ENCODE data around the gene ATF6. TPM values are rescaled to one million over a fixed set of nuclear protein-coding genes. Genes with fewer than 3 reads are reported as not detected.
"Not testable (repeated sequence)": the region's sequence is repeated elsewhere in the genome, so short reads cannot be mapped to it uniquely, and the experiment has no call there.

The ATF6 gene, protein sequence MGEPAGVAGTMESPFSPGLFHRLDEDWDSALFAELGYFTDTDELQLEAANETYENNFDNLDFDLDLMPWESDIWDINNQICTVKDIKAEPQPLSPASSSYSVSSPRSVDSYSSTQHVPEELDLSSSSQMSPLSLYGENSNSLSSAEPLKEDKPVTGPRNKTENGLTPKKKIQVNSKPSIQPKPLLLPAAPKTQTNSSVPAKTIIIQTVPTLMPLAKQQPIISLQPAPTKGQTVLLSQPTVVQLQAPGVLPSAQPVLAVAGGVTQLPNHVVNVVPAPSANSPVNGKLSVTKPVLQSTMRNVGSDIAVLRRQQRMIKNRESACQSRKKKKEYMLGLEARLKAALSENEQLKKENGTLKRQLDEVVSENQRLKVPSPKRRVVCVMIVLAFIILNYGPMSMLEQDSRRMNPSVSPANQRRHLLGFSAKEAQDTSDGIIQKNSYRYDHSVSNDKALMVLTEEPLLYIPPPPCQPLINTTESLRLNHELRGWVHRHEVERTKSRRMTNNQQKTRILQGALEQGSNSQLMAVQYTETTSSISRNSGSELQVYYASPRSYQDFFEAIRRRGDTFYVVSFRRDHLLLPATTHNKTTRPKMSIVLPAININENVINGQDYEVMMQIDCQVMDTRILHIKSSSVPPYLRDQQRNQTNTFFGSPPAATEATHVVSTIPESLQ
- 10 to 100 TPM; 20.8 to 23.0 TPM for total RNA-seq

DNA sequence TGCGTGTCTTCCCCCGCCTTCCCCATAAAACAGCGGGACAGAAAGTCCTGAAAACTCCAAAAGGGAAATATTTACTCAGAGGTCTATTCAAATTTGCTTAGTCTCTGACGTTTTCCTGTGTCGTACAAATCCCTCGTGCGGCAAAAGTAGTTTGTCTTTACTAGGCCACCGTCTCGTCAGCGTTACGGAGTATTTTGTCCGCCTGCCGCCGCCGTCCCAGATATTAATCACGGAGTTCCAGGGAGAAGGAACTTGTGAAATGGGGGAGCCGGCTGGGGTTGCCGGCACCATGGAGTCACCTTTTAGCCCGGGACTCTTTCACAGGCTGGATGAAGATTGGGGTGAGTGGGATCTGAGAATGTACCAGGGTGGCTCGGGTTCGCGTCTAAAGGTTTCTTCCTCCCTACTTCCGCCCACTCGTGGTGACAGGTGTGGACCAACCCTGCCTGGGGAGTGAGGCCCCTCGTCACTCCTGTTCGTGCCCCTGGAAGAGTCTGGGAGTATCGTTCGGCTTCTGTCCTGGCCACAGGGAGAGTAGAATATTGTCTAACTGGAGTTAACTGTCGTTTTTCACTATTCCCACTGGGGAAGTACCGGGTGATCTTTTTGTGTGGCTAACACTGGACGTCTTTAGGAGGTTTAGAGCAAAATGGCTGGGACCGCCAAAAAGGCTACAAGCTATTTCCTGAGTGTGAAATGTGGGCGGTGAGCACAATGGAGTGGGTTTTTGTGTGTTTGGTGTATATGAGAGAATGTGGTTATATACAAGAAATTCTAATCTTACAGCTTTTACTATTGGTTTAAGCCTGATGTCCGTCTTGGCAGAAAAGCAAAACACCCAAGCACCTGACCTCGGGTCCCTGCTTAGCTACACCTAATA lies at the start of gene ATF6:
Gene ATF6, plus strand, starts transcription at position 219 of the 880 bp plus-strand sequence. Its CDS starts 41 bp downstream, at position 260.
- ChIA-PET CTCF (interaction anchor here (0.6 to 1.6 kb wide), 4 partner anchors 13 to 271 kb away, joined by 3 to 7 read pairs (median 4); no protein-coding TSS in a partner anchor), POLR2A (interaction anchor here (1.2 kb wide), 1 partner anchor 16 kb away, joined by 8 read pairs; the partner anchor contains the start of gene DUSP12)
- Mint-ChIP-seq H3K9me3 (no peaks in the 10 kb centered on the region), H3K36me3 (peaks cover 6% of the 10 kb centered on the region), H3K4me1 (ENCODE audit: low read depth) (peaks cover 51% of the 10 kb centered on the region), H3K27ac (peak within 1 kb of the TSS; percentile 93), H3K4me3 (peak within 1 kb of the TSS; percentile 98), H3K27me3 (no peaks in the 10 kb centered on the region)
- DNase-seq = peak; percentile 90
- intact Hi-C loops (cut with micrococcal nuclease) = loop anchor here (1.0 to 10.0 kb wide), 3 partner anchors 17 to 728 kb away; partner anchors contain the start of genes DUSP12 and UHMK1

DNA sequence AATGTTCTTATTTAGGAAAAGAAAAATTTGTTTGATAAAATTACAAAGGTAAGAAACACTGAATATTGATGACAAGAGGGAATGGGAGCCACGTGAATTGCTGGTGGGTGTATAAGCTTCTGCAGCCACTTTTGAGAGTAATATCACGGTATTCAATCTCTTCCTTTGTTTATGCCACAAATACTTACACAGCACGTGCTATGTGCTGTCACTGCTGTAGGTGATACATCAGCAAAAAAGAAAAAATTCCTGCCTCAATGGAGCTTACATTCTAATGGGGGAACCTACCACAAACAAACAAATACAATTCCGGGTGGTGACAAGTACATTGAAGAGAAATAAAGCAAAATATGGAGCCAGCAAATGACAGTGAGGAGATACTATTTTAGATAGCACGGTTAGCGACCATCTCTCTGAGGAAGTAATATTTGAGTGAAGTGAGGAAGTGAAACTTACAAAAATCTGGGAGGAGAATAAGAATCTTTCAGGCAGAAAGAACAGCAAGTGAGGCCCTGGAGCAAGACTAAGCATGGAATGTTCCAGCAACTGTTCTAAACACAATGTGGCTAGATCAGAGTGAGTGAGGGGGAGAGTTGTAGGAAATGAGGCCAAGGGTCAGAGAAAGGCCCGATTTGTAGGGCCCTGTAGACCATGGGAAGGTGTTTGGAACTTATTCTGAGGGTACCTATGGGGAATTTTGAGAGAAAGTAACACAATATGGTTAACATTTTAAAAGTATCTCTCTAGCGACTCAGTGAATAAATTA lies 47.4 kb upstream of the ATF6 start:
- intact Hi-C loops (cut with micrococcal nuclease) = no loop called here
- ChIA-PET POLR2A (no interaction called here), CTCF (no interaction called here)
- no peaks in the 10 kb centered on the region for H3K9me3 Mint-ChIP-seq
- DNase-seq = no peak
- peak overlapping the region; percentile 59 for H3K27ac Mint-ChIP-seq
- H3K4me1 Mint-ChIP-seq (ENCODE audit: low read depth) = peaks cover 17% of the 10 kb centered on the region
- no peaks in the 10 kb centered on the region for H3K36me3 Mint-ChIP-seq
- peaks cover 8% of the 10 kb centered on the region for H3K27me3 Mint-ChIP-seq
- H3K4me3 Mint-ChIP-seq = no peak overlapping the region

DNA sequence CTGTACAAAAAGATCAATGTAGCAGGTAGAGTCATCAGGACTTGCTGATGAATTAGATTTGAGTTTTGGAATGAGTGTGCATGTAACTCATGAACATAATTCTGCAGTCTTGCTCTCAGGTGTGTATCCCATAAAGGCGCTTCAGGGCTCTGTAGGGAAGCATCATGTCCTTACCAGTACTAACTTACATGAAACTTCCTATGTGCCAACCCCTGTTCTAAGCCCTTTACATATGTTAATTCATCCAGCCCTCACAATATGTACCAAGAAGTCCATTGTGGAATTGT lies 46.9 kb upstream of the ATF6 start:
- Mint-ChIP-seq H3K4me3 (no peak overlapping the region), H3K27me3 (peaks cover 9% of the 10 kb centered on the region), H3K27ac (no peak overlapping the region), H3K4me1 (ENCODE audit: low read depth) (peaks cover 17% of the 10 kb centered on the region), H3K9me3 (no peaks in the 10 kb centered on the region), H3K36me3 (no peaks in the 10 kb centered on the region)
- DNase-seq = no peak
- intact Hi-C loops (cut with micrococcal nuclease) = no loop called here
- ChIA-PET POLR2A (no interaction called here), CTCF (no interaction called here)

DNA sequence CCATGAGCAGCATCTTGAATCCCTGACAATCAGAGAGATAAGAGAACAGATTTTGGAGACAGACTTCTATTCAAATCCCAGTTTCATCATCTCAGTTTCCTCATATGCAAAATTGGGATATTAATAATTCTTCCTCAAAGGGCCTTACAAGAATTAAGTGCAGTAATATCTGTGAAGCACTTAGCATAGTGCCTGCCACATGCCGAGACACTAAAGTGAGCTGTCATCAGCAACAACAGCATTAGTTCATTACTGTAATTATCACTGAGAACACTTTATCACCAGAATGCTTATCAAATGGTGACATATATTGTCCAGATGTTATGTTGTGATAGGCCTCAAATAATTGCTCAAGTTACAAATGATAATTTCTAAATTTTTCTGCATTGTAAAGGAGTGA lies 45.7 kb upstream of the ATF6 start:
- ChIA-PET POLR2A (no interaction called here), CTCF (no interaction called here)
- Mint-ChIP-seq H3K4me1 (ENCODE audit: low read depth) (peaks cover 18% of the 10 kb centered on the region), H3K4me3 (no peak overlapping the region), H3K27ac (no peak overlapping the region), H3K27me3 (peaks cover 15% of the 10 kb centered on the region), H3K9me3 (no peaks in the 10 kb centered on the region), H3K36me3 (no peaks in the 10 kb centered on the region)
- no peak for DNase-seq
- intact Hi-C loops (cut with micrococcal nuclease) = no loop called here

DNA sequence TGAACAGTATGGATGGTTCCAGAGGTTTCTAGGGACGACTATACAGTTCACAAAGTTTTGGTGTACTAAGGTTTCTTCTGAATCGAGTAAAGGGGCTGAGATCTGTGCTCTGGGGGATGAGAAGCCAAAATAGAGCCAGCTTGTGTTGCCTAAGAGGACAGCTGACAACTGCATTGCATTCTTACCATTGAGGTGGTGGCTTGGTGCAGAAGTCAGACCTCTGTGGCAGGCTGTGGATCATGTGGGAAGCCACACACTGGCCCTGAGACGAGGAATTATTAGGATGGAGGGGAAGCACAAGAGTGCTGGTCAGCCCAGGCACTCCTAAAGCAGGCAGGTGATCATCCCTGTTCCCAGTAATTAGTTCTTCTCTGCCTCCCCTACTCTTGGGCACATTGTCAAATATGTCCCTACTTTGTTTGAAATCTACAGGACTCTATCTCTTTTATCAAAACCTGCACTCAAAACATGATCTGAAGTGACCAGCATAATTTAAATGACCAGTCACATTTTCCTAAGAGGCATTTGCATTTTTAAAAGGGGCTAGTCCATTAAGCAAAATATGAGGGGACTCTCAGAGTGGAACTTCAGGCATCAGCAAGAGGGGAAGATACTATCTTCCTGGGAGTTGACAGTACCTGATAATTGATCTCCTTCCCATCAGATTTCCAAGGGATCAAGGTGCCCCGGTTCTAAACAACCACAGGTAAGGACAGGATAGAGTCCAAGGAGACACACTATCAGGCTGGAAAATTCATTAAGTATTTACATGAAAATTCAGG lies 45.0 kb upstream of the ATF6 start, which contains the start of gene FCRLB:
Gene FCRLB, plus strand, starts transcription at position 589 of the 782 bp plus-strand sequence. CDS start 1,129 bp downstream, outside the sequence.
- Mint-ChIP-seq H3K9me3 (no peaks in the 10 kb centered on the region), H3K4me1 (ENCODE audit: low read depth) (peaks cover 25% of the 10 kb centered on the region), H3K36me3 (no peaks in the 10 kb centered on the region), H3K4me3 (no peak within 1 kb of the TSS), H3K27me3 (peaks cover 21% of the 10 kb centered on the region), H3K27ac (no peak within 1 kb of the TSS)
- intact Hi-C loops (cut with micrococcal nuclease) = no loop called here
- DNase-seq = no peak
- POLR2A ChIA-PET = no interaction called here
- CTCF ChIA-PET = no interaction called here

DNA sequence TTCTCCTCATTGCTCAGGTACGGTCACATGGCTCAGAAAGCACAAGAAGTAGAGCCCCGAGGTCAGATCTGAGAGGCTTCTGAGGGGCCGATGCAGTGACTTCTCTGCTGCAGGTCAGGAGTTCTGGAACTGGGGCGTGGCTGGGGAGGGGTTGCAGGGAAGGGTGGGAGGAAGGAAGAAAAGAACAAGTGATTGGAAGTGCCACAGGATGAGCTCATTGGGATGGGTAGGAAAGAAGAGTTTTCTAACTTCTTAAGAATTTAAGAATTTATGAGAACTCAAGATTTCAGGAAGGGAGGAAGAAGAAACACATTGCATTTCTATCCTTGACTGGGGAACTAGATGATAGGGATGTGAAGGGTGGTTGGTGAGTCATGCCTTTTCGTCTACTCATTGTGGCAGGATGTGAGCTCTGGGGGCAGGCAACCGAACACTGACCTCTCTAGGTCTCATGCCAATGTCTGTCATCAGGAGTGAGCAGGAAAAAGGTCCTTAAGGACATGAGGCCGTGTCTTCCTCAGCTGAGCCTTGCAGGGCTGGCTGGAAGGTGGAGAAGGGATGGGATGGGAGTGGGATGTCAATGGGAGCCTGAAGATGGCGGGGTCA lies 44.3 kb upstream of the ATF6 start:
- no peak overlapping the region for H3K27ac Mint-ChIP-seq
- peaks cover 22% of the 10 kb centered on the region for H3K27me3 Mint-ChIP-seq
- peak; percentile 37 for DNase-seq
- no peak overlapping the region for H3K4me3 Mint-ChIP-seq
- intact Hi-C loops (cut with micrococcal nuclease) = no loop called here
- no peaks in the 10 kb centered on the region for H3K36me3 Mint-ChIP-seq
- no peaks in the 10 kb centered on the region for H3K9me3 Mint-ChIP-seq
- ChIA-PET CTCF (interaction anchor here (0.5 kb wide), 1 partner anchor 368 kb away, joined by 4 read pairs; no protein-coding TSS in a partner anchor), POLR2A (no interaction called here)
- peaks cover 26% of the 10 kb centered on the region for H3K4me1 Mint-ChIP-seq (ENCODE audit: low read depth)

DNA sequence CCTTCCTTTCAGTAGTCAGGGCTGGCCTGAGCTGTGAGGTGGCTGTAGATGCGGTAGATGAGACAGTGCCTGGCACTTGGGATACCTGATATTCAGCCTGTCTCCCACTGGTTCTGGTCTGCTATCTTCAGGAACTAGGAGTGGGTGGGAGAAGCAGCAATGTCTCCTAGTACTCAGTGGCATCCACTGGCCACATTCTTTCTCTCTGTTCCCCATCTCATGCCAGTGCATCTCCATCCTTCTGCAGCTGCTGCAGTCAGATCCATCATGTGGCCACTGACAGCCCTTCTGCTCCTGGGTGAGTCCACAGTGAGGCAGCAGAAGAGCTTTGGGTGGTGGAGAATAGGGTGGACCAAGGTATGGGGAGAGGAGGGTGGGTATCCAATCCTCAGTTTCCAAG lies 43.7 kb upstream of the ATF6 start:
- peaks cover 20% of the 10 kb centered on the region for H3K27me3 Mint-ChIP-seq
- H3K27ac Mint-ChIP-seq = no peak overlapping the region
- CTCF ChIA-PET = interaction anchor here (0.5 kb wide), 1 partner anchor 368 kb away, joined by 4 read pairs; no protein-coding TSS in a partner anchor
- no peak overlapping the region for H3K4me3 Mint-ChIP-seq
- POLR2A ChIA-PET = no interaction called here
- intact Hi-C loops (cut with micrococcal nuclease) = no loop called here
- peaks cover 27% of the 10 kb centered on the region for H3K4me1 Mint-ChIP-seq (ENCODE audit: low read depth)
- H3K9me3 Mint-ChIP-seq = no peaks in the 10 kb centered on the region
- H3K36me3 Mint-ChIP-seq = no peaks in the 10 kb centered on the region
- DNase-seq = no peak

DNA sequence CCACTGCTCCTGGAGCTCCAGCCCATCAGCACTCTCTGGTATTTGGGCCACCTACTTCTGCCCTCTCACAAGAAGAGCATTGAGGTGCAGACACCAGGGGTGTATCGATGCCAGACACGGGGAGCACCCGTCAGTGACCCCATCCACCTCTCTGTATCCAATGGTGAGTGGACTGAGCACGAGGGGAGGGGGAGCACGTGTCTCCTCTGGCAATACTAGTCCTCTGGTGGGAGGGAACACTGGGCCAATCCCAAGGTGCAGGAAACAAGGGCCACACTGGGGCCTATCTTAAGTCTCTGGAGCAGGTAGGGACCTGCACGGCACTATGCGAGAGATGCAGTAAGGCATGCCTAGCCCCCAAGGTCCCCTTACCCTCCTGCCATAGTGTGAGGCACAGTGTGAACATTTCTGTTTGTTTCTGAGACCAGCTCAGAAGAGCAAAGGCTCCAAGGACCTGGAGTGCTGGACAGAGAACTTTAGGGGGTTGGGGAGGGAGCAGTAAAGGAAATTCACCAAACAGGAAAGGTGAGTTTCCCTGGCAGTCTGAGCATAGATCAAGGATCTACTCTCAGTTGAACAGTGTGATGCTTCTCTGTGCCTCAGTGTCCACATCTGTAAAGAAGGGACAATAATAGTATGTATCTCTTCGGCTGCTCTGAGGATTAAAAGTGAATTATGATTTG lies 42.5 kb upstream of the ATF6 start:
- Mint-ChIP-seq H3K27me3 (peaks cover 25% of the 10 kb centered on the region), H3K36me3 (no peaks in the 10 kb centered on the region), H3K9me3 (no peaks in the 10 kb centered on the region), H3K4me3 (no peak overlapping the region), H3K27ac (no peak overlapping the region), H3K4me1 (ENCODE audit: low read depth) (peaks cover 36% of the 10 kb centered on the region)
- intact Hi-C loops (cut with micrococcal nuclease) = no loop called here
- ChIA-PET CTCF (no interaction called here), POLR2A (no interaction called here)
- no peak for DNase-seq

DNA sequence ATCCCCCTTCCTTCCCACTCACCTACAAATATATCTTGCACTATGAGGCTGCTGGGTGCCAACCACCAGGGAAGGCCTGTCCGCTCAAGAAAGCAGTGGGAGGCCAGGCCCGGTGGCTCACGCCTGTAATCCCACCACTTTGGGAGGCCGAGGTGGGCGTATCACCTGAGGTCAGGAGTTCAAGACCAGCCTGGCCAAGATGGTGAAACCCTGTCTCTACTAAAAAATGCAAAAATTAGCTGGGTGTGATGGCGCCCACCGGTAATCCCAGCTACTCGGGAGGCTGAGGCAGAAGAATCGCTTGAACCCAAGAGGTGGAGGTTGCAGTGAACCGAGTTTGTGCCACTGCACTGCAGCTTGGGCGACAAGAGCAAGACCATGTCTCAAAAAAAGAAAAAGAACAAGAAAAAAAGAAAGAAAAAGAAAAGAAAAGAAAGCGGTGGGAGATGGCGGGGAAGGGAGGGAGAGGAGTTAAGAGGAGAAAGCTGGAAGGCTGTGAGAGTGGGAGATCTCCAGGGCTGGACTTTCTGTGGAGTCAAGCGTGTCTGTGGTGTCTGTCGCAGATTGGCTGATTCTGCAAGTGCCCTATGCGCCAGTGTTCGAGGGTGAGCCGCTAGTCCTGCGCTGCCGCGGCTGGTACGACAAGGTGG lies 40.7 kb upstream of the ATF6 start:
- Mint-ChIP-seq H3K27me3 (peaks cover 26% of the 10 kb centered on the region), H3K4me3 (peak overlapping the region; percentile 74), H3K4me1 (ENCODE audit: low read depth) (peaks cover 47% of the 10 kb centered on the region)
- H3K27ac Mint-ChIP-seq; H3K9me3 Mint-ChIP-seq; DNase-seq; intact Hi-C loops (cut with micrococcal nuclease); H3K36me3 Mint-ChIP-seq: not testable (repeated sequence)
- CTCF ChIA-PET = interaction anchor here (1.0 to 3.1 kb wide), 7 partner anchors 11 to 241 kb away, joined by 3 to 13 read pairs (median 4); no protein-coding TSS in a partner anchor
- POLR2A ChIA-PET = interaction anchor here (1.7 kb wide), 1 partner anchor 24 kb away, joined by 6 read pairs; the partner anchor contains the start of gene DUSP12

All from activated CD4-positive, alpha-beta memory T cell treated with anti-CD3 and anti-CD28 coated beads for 36 hours (primary cell).